Mesendoderm (in vitro differentiated cells): ENCODE measurements around the gene INSIG2.

Experiments
- DNase-seq: peaks from one replicate; pipeline ENCODE4 v3.0.0; 2013
- H2AK5ac ChIP-seq: 2 replicates; pipeline ENCODE4 v1.6.1; 2013; ENCODE audit warnings: low read length, inconsistent platforms
- H2BK120ac ChIP-seq: 2 replicates; pipeline ENCODE4 v1.6.1; 2013; ENCODE audit warnings: low read depth, mild to moderate bottlenecking, low read length, moderate library complexity, mixed read lengths
- H2BK15ac ChIP-seq: replicated peaks from 2 replicates; pipeline ENCODE4 v1.6.1; 2013; ENCODE audit warnings: low read depth, mild to moderate bottlenecking, moderate library complexity
- H2BK5ac ChIP-seq: 2 replicates; pipeline ENCODE4 v1.6.1; 2013; ENCODE audit warnings: low read length, inconsistent platforms
- H3K18ac ChIP-seq: 2 replicates; pipeline ENCODE4 v1.6.1; 2013; ENCODE audit warnings: mild to moderate bottlenecking, low read length, mixed read lengths
- H3K23ac ChIP-seq: one replicate; pipeline ENCODE4 v1.6.1; 2013; ENCODE audit warnings: low read length
- H3K27ac ChIP-seq: 2 replicates; pipeline ENCODE4 v1.5.1; 2013; ENCODE audit warnings: low read depth, mild to moderate bottlenecking, inconsistent platforms, low read length, moderate library complexity
- H3K27me3 ChIP-seq: 2 replicates; pipeline ENCODE4 v1.6.1; 2013; ENCODE audit warnings: low read length, control low read depth, mild to moderate bottlenecking, inconsistent platforms; ENCODE audit not compliant: insufficient read depth, poor library complexity
- H3K36me3 ChIP-seq: 2 replicates; pipeline ENCODE4 v1.6.1; 2013; ENCODE audit warnings: low read length, inconsistent platforms; ENCODE audit not compliant: control insufficient read depth, insufficient read depth
- H3K4ac ChIP-seq: one replicate; pipeline ENCODE4 v1.6.1; 2013; ENCODE audit warnings: low read depth, mild to moderate bottlenecking, low read length, moderate library complexity
- H3K4me1 ChIP-seq: 2 replicates; pipeline ENCODE4 v1.6.1; 2013; ENCODE audit warnings: low read depth, low read length, inconsistent platforms; ENCODE audit not compliant: control insufficient read depth
- H3K4me2 ChIP-seq: 2 replicates; pipeline ENCODE4 v1.6.1; 2013; ENCODE audit warnings: low read length
- H3K4me3 ChIP-seq: 2 replicates; pipeline ENCODE4 v1.5.1; 2013; ENCODE audit warnings: mild to moderate bottlenecking, low read length
- H3K56ac ChIP-seq: one replicate; pipeline ENCODE4 v1.6.1; 2013; ENCODE audit warnings: low read length
- H3K79me1 ChIP-seq: 2 replicates; pipeline ENCODE4 v1.6.1; 2013; ENCODE audit warnings: low read length, inconsistent platforms
- H3K79me2 ChIP-seq: 2 replicates; pipeline ENCODE4 v1.6.1; 2013; ENCODE audit warnings: mild to moderate bottlenecking, low read length; ENCODE audit not compliant: control insufficient read depth, insufficient read depth
- H3K9ac ChIP-seq: 2 replicates; pipeline ENCODE4 v1.6.1; 2013; ENCODE audit warnings: low read length, inconsistent platforms
- H4K5ac ChIP-seq: one replicate; pipeline ENCODE4 v1.6.1; 2013; ENCODE audit warnings: low read length
- H4K8ac ChIP-seq: one replicate; pipeline ENCODE4 v1.6.1; 2013; ENCODE audit warnings: low read depth, mild to moderate bottlenecking, control low read depth, low read length, moderate library complexity
- WGBS: extraction: QIAGEN DNeasy Blood & Tissue Kit; methylation state at CpG from one replicate; pipeline ENCODE4 v1.1.7; 2013; ENCODE audit warnings: low lambda C conversion rate, missing lambda C conversion rate; ENCODE audit not compliant: insufficient coverage; ENCODE audit errors: extremely low coverage; 5-methylcytosine and 5-hydroxymethylcytosine counted together

INSIG2 gene

GRCh38 chr2:118115761-118116160 lies 27.5 kb downstream of the INSIG2 start:
- no peak overlapping the region for H3K4me3 ChIP-seq
- no peak overlapping the region for H3K9ac ChIP-seq
- H4K5ac ChIP-seq, result no peak overlapping the region
- no peak overlapping the region for H2BK15ac ChIP-seq
- DNase-seq, result no peak
- WGBS, result no CpG with 5 or more reads among the region's 4 CpGs
- H3K4me2 ChIP-seq, result no peak overlapping the region
- no peak overlapping the region for H2AK5ac ChIP-seq
- H3K79me2 ChIP-seq, result no peaks in the 10 kb centered on the region
- no peaks in the 10 kb centered on the region for H3K36me3 ChIP-seq
- H3K4me1 ChIP-seq, result no peaks in the 10 kb centered on the region
- H3K23ac ChIP-seq, result no peak overlapping the region
- H2BK5ac ChIP-seq, result no peak overlapping the region
- H3K4ac ChIP-seq, result no peak overlapping the region
- H2BK120ac ChIP-seq, result no peak overlapping the region
- H4K8ac ChIP-seq, result no peak overlapping the region
- H3K56ac ChIP-seq, result no peak overlapping the region
- no peaks in the 10 kb centered on the region for H3K79me1 ChIP-seq
- H3K27ac ChIP-seq, result no peak overlapping the region
- H3K27me3 ChIP-seq, result no peaks in the 10 kb centered on the region
- no peak overlapping the region for H3K18ac ChIP-seq

DNA sequence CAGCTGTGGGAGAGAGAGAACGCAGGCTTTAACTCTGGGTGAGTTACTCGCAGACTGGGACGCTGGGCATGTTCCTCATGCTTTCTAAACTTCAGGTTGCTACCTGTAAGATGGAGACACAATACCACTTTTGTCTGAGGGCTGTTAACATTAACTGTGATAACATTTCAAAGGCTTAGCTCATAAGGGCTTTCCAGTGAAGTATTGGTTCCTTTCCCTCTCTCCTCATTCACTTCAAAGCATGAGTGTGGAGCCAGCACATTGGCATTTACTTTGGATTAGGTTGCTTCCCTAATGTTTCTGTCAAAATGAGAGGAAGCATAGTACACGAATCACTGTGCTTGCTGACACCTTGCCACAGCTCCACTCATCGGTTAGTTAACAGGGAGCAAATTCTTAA lies 30.2 kb downstream of the INSIG2 start:
- no peak overlapping the region for H2AK5ac ChIP-seq
- H4K5ac ChIP-seq, result no peak overlapping the region
- H2BK15ac ChIP-seq, result no peak overlapping the region
- no peak overlapping the region for H3K27ac ChIP-seq
- H3K4me2 ChIP-seq, result no peak overlapping the region
- no peak overlapping the region for H4K8ac ChIP-seq
- H3K4ac ChIP-seq, result no peak overlapping the region
- WGBS, result no CpG with 5 or more reads among the region's 5 CpGs
- H3K23ac ChIP-seq, result no peak overlapping the region
- no peak for DNase-seq
- no peaks in the 10 kb centered on the region for H3K36me3 ChIP-seq
- H2BK5ac ChIP-seq, result no peak overlapping the region
- H3K27me3 ChIP-seq, result no peaks in the 10 kb centered on the region
- H3K79me1 ChIP-seq, result no peaks in the 10 kb centered on the region
- no peak overlapping the region for H2BK120ac ChIP-seq
- no peak overlapping the region for H3K9ac ChIP-seq
- no peak overlapping the region for H3K4me3 ChIP-seq
- H3K18ac ChIP-seq, result no peak overlapping the region
- H3K79me2 ChIP-seq, result no peaks in the 10 kb centered on the region
- no peaks in the 10 kb centered on the region for H3K4me1 ChIP-seq
- no peak overlapping the region for H3K56ac ChIP-seq

- Histone ChIP-seq H3K56ac (no peak overlapping the region), H3K9ac (no peak overlapping the region), H3K4ac (no peak overlapping the region), H3K18ac (no peak overlapping the region), H4K8ac (no peak overlapping the region), H3K27ac (no peak overlapping the region), H2BK120ac (no peak overlapping the region), H3K79me2 (no peaks in the 10 kb centered on the region), H3K79me1 (no peaks in the 10 kb centered on the region), H2AK5ac (no peak overlapping the region), H3K27me3 (no peaks in the 10 kb centered on the region), H4K5ac (no peak overlapping the region), H3K23ac (no peak overlapping the region), H2BK5ac (no peak overlapping the region), H3K4me3 (no peak overlapping the region), H2BK15ac (no peak overlapping the region), H3K36me3 (no peaks in the 10 kb centered on the region), H3K4me2 (no peak overlapping the region), H3K4me1 (no peaks in the 10 kb centered on the region)
- no CpG with 5 or more reads among the region's 4 CpGs for WGBS
- no peak for DNase-seq
Measured at GRCh38 chr2:118119158-118119727, 31.0 kb downstream of the INSIG2 start.

DNA sequence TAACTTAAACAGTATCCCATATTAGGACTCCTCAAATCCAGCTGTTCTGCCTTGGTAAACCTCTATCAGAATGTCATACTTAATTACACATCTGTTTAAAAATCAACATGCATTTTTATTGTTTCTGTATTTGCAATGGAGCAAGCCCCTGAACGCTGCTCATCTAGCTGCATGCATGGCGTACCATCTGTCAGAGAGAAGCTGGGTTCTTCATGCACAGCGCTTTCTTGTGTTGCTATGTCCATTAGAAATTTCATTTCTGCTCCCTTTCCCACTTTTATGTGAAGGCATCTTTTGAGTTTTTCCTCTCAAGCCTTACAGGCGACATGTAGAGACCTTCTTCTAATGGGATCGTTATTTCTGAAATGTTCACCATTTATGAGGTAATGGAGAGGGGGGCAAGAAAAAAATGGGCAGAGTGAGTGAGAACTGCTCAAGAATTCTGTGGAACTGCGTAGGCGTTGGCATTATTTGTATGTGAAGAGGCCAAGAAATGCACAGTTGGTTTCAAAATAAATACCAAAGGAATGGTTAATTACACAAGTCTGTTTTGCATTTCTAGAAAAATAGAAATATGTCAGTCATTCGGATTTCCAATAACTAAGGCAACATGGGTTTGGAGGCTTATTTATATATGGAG lies 31.6 kb downstream of the INSIG2 start:
- no peak overlapping the region for H2BK15ac ChIP-seq
- H3K18ac ChIP-seq, result no peak overlapping the region
- no peak for DNase-seq
- H3K36me3 ChIP-seq, result no peaks in the 10 kb centered on the region
- no peak overlapping the region for H3K4me3 ChIP-seq
- no peak overlapping the region for H2BK120ac ChIP-seq
- no peaks in the 10 kb centered on the region for H3K79me1 ChIP-seq
- H3K4me1 ChIP-seq, result no peaks in the 10 kb centered on the region
- H4K5ac ChIP-seq, result no peak overlapping the region
- H2BK5ac ChIP-seq, result no peak overlapping the region
- H3K27ac ChIP-seq, result no peak overlapping the region
- no peak overlapping the region for H4K8ac ChIP-seq
- WGBS, result no CpG with 5 or more reads among the region's 8 CpGs
- H3K23ac ChIP-seq, result no peak overlapping the region
- no peak overlapping the region for H3K56ac ChIP-seq
- H3K4ac ChIP-seq, result no peak overlapping the region
- no peak overlapping the region for H2AK5ac ChIP-seq
- H3K4me2 ChIP-seq, result no peak overlapping the region
- no peaks in the 10 kb centered on the region for H3K27me3 ChIP-seq
- no peaks in the 10 kb centered on the region for H3K79me2 ChIP-seq
- H3K9ac ChIP-seq, result no peak overlapping the region

DNA sequence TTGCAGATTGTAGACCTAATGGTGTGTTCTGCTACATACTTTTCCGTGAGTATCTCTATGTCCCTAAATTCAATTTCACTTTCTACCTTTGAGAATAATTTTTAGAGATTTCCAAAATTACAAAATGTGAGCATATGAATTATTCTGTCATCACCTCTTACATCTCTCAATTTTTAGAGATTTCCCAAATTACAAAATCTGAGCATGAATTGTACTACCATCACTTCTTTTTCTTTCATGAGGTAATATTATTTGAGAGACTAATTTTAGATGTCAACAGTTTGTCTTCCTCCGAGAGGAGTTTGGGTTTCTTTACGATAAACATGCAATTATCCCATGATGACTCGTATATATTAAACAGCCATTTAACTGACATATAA lies 32.1 kb downstream of the INSIG2 start:
- H3K27ac ChIP-seq, result no peak overlapping the region
- H3K4ac ChIP-seq, result no peak overlapping the region
- H4K5ac ChIP-seq, result no peak overlapping the region
- no peak overlapping the region for H3K56ac ChIP-seq
- H3K4me3 ChIP-seq, result no peak overlapping the region
- no peaks in the 10 kb centered on the region for H3K79me2 ChIP-seq
- no peak overlapping the region for H4K8ac ChIP-seq
- no peak overlapping the region for H2AK5ac ChIP-seq
- no peak overlapping the region for H2BK15ac ChIP-seq
- no peaks in the 10 kb centered on the region for H3K36me3 ChIP-seq
- no peaks in the 10 kb centered on the region for H3K4me1 ChIP-seq
- no peaks in the 10 kb centered on the region for H3K79me1 ChIP-seq
- H2BK120ac ChIP-seq, result no peak overlapping the region
- no peaks in the 10 kb centered on the region for H3K27me3 ChIP-seq
- no peak overlapping the region for H3K18ac ChIP-seq
- no peak overlapping the region for H2BK5ac ChIP-seq
- no peak overlapping the region for H3K23ac ChIP-seq
- DNase-seq, result no peak
- no peak overlapping the region for H3K9ac ChIP-seq
- no CpG with 5 or more reads among the region's 4 CpGs for WGBS
- no peak overlapping the region for H3K4me2 ChIP-seq

- Histone ChIP-seq H2AK5ac (no peak overlapping the region), H3K4ac (no peak overlapping the region), H2BK120ac (no peak overlapping the region), H3K27me3 (no peaks in the 10 kb centered on the region), H2BK15ac (no peak overlapping the region), H3K79me1 (no peaks in the 10 kb centered on the region), H3K4me2 (no peak overlapping the region), H4K5ac (no peak overlapping the region), H3K4me1 (no peaks in the 10 kb centered on the region), H3K36me3 (no peaks in the 10 kb centered on the region), H3K18ac (no peak overlapping the region), H3K79me2 (no peaks in the 10 kb centered on the region), H2BK5ac (no peak overlapping the region), H3K4me3 (no peak overlapping the region), H3K9ac (no peak overlapping the region), H4K8ac (no peak overlapping the region), H3K56ac (no peak overlapping the region), H3K27ac (no peak overlapping the region), H3K23ac (no peak overlapping the region)
- DNase-seq, result no peak
Measured at GRCh38 chr2:118121101-118121500, 32.8 kb downstream of the INSIG2 start.
